WI38 (cell line): Measurements from ENCODE around the gene SCN2B.

ENCODE experiments used
- H3K4me3 ChIP-seq: 2 replicates; pipeline ENCODE4 v1.5.1; 2011; ENCODE audit warnings: low read depth, mild to moderate bottlenecking, control low read depth, low read length
- CTCF ChIP-seq: IDR thresholded peaks from 2 replicates; pipeline ENCODE4 v1.5.1; 2012; ENCODE audit warnings: low read depth, mild to moderate bottlenecking, control low read depth, low read length

Gene SCN2B

GRCh38 chr11:118138839-118139420 is 37.5 kb downstream of the SCN2B start:
- no peak for TF ChIP-seq CTCF
- no peak overlapping the region for H3K4me3 ChIP-seq

- no peak overlapping the region for H3K4me3 ChIP-seq
- TF ChIP-seq CTCF = no peak
Measured at GRCh38 chr11:118136801-118137200, 39.6 kb downstream of the SCN2B start.

GRCh38 chr11:118136341-118136740 is 40.1 kb downstream of the SCN2B start:
- no peak for TF ChIP-seq CTCF
- H3K4me3 ChIP-seq = no peak overlapping the region

- no peak overlapping the region for H3K4me3 ChIP-seq
- TF ChIP-seq CTCF = no peak
Measured at GRCh38 chr11:118135796-118136165, 40.7 kb downstream of the SCN2B start.

- no peak overlapping the region for H3K4me3 ChIP-seq
- no peak for TF ChIP-seq CTCF
Measured at GRCh38 chr11:118135051-118135795, 41.2 kb downstream of the SCN2B start.

GRCh38 chr11:118133816-118134215 is 42.6 kb downstream of the SCN2B start:
- TF ChIP-seq CTCF = no peak
- H3K4me3 ChIP-seq = no peak overlapping the region

- no peak overlapping the region for H3K4me3 ChIP-seq
- no peak for TF ChIP-seq CTCF
Measured at GRCh38 chr11:118132385-118133151, 43.9 kb downstream of the SCN2B start.
